H4 (cell line): ENCODE results near the gene EFL1. TPM values are rescaled to one million over a fixed set of nuclear protein-coding genes. Genes with fewer than 3 reads are reported as not detected.

Experiments
- DNase-seq: peaks from one replicate; pipeline ENCODE4 v3.0.0-alpha.2; 2015; ENCODE audit warnings: low spot score
- total RNA-seq: library from RNA; depleted of rRNA; stranded (reverse); fragments of >200 nt; shearing (Covaris generic); gene quantifications from 2 replicates; pipeline ENCODE4 v1.2.3, GENCODE V29; 2014

Gene EFL1
- total RNA-seq, 1 experiment from 2014 or later: 10.5 TPM

DNA sequence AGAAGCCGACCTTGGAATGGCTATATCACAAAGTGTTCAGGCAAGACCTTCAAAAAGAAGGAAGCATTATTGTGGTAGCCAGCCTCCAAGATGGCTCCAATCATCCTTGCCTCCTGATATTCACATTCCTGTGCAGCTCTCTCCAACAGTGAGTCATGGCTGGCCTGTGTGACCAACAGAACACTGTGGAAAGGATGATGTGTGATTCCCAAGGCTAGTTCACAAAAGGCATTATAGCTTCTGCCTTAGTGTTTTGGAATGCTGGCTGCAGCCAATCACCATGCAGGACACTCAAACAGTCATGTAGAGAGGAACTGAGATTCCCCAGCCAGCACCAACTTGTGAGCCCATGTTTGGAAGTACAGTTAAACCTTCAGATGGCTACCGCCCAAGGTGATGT lies 102.6 kb downstream of the EFL1 start:
- DNase-seq: peak; percentile 53

DNA sequence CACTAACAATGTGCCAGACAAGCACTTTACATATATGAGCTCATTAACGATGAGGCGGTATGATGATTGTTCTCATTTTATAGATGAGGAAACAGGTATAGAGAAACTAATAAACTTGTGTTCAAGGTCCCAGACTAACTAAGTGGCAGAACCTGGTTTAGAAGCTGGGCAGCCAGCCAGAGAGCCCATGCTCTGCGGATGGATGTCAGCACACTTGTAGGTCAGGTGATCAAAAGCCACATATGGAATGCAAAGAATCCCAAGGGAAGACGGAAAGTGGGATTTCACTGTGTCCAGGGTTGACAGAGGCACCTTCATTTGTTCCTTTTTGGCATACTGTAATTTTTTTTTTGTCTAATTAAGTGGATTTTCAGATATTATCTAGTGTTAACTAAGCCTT lies 103.7 kb downstream of the EFL1 start:
- DNase-seq: peak; percentile 45

DNA sequence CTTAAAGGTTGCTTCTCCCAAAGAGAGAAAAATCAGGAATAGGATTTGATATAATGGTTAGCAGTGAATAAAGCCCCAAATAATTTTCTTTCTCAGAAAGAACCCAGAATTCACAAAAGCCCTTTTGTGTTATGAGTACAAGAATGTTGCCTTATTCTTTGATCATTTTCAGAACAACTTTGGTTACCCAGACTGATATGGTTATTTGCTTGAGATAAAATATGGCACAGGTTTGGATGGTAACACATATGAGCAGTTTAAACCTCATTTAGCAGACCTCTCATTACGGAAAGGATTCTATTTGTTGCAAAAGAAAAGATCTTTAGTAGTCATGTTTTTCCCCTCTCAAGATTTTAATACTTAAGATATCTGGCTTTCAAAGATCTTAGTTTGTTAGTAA lies 111.9 kb downstream of the EFL1 start:
- no peak for DNase-seq

DNA sequence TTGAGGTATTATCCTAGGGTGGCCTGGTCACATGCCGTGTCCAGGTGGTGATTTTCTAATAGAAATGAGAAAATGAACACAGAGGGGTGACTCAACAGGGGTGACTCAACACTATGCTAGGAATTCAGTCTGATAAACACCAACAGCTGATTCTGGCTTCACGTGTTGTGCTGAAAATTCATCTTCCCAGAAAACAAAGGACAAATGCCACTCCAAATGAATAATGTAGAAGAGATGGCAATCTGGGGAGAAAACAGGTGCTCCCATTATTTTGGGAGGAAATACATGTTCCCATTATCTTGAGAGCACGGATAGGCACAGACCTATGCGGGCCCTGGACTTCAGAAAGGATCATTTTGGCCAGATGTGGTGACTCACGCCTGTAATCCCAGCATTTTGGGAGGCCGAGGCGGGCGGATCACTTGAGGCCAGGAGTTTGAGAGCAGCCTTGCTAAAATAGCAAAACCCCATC lies 115.5 kb downstream of the EFL1 start:
- peak; percentile 67 for DNase-seq

DNA sequence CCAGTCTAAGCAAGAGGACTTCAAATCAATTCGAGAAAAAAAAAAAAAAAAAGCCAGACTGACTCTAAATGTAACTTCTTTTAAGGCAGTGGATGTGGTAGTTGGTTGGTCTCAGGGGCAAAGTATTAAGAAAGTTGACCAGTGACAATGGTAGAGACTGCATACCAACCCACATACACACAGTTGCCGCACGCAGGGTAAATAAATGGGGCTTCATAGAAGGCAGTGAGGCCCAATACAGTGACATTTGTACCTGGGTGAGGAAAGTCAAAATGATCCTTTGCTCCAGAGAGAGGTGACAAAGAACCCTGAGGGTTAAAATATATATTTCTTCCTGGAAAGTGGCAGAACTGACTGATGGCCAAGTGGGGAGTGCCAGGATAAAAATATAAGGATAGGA lies 116.0 kb downstream of the EFL1 start:
- DNase-seq: no peak

DNA sequence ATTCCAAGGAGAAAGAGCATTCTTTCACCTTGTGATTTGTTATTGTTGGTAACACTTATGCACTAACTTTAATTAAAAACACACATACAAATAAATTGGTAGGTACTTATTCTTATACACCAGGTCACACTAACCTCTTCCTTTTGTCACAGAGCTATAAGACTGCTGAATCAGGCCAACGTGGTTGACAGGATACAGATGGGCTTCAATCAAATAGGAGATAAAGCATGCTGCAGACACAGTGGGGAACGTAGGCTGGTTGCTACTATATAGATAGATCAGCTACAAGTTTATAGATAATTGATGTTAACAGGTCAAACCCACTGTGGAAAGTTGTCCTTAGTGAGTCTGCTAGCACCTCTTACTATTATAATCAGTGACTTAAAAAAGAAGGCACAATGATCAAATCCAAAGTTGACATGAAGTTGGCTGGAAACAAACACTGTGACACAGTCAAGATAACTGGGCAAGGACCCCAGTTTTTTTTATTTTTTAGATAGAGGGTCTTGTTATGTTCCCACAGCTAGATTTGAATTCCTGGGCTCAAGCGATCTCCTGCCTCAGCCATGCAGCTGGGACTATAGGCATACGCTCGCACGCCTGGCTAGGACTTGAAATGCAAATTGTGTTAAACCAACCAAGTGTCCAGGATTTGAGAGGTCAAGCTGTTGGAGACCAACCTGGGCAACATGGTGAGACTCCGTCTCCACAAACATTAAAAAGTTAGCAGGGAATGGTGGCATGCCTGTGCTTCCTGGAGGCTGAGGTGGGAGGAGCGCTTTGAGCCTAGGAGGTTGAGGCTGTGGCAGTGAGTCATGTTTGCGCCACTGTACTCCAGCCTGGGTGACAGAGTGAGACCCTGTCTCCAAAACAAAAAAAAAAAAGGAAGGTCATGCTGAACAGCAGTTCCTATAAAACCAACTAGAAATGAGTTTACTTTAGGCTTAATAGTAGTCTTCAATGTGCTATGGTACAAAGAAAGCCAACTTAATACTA lies 118.8 kb downstream of the EFL1 start:
- no peak for DNase-seq

DNA sequence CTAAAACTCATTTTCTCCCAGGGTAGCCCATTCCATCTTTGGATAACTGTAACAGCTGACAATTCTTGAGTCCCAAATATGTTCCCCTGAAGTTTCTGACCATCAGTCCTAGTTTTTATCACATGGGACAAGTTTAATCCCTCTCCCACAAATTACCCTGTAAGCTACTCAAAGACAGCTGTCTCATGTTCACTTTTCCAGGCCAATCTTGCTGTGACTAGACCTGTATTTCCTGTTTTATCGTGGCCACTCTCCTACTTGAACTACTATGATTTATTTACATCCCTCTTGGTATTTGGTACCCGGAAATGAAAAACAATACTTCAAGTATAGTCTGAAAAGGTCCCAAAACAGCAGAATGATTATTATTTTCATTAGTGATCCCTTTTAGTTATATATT lies 121.6 kb downstream of the EFL1 start:
- DNase-seq: no peak

DNA sequence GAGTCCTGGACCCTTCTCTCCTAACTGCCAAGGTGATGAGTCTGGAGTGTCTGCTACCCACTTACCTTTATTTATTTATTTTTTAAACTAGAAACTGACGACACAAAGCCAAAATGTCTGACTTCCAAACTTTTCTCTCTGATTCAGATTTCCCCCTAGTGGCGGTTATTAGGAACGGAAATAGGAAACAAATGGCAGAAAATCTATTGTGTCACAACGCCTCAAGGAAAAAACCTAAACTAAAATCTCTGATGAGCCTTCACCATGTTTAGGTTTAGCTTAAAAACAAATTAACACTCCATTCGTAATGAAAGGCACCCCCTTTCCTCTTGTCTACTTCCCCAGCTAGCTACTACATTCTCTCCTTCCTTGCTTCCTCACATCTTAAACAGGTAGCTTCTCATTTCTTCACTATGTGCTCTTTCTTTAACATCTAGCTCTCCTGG lies 122.7 kb downstream of the EFL1 start:
- DNase-seq: peak; percentile 33

DNA sequence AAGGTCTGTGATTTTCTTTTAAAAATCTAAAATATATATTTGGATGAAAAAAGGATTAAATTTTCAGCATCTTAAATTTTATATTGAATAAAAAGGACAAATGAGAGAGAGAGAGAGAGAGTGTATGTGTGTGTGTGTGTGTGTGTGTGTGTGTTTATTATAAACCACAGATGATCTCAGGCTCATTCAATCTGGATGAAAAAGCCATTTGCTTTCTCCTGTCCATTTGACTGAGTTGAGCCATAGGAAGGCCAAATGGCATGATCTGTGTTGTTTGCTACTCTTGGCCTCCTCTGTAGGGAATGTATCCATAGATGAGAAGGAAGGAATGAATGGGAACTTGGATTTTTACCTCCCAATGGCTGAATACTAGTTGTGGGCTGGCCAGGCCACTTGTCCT lies 124.2 kb downstream of the EFL1 start:
- DNase-seq: no peak

DNA sequence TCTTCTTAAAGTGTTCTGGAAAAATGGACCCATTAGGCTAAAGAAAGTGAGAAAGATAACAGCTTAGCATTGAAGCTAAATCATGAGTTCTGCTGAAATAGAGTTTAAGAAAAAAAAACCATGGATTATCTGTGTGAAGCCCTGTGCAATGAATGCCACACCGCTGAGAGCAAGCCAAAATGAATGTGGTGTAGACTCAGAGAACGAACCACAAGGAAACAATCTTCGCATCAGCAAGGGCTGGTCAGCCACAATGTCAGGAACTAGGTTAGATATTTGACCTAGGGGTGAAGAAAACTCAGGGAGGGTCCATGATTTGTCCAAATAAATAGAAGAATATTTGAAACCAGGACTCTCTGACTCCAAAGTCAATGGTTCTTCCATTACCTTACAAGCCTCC lies 125.3 kb downstream of the EFL1 start:
- DNase-seq: no peak

DNA sequence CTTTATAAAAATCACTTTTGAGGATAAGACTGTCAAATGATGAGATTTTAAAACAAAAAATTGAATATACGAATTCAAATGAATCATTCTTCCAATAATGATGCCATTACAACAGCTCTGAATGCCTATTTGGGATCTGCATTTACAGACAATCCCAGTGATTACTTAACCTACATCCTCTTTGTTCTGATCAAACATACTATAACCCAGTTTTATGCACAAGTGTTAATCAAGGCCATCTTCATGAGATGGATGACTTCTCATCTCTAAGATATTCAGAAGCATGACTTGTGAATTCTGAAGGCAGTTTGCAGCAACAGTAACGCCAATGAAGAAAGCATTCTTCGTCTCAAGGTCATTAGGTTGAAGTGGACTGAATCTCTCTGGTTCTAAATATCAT lies 126.4 kb downstream of the EFL1 start:
- no peak for DNase-seq

DNA sequence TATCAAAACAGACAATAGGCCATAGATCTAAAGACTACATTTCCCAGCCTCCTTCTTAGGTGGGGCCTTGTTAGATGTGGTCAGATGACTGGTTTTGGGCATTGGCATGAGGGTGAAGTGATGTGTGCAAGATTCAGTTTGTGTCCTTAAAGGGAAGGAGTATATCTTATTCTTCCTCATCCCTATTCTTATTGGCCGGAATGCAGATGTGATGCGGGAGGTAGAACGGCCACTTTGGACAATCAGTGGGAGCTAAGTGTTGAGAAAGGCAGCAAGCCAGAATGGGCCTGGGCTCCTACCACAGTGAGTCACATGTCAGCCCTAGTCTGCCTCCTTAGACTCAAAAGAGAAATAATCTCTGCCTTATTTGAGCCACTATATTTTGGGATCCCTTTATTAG lies 126.9 kb downstream of the EFL1 start:
- DNase-seq: no peak

DNA sequence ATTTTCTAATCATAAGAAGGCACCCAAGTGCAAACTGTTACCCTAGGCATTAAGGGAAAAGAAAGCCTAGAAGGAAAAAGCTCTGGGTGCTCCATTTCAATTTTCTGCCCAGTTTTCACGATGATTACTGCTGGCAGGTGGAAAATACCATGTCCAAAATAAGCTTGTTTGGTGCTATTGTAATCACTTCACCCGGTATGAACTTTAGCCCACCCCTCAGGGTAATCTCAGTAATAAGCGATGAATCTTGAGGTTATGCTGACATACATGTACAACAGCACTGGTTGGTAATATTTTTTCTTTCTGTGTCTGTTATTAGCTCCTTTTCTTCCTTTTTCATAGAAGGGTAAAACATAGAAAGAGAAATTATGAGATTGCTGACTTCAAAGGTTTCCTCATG lies 128.1 kb downstream of the EFL1 start:
- DNase-seq: no peak

DNA sequence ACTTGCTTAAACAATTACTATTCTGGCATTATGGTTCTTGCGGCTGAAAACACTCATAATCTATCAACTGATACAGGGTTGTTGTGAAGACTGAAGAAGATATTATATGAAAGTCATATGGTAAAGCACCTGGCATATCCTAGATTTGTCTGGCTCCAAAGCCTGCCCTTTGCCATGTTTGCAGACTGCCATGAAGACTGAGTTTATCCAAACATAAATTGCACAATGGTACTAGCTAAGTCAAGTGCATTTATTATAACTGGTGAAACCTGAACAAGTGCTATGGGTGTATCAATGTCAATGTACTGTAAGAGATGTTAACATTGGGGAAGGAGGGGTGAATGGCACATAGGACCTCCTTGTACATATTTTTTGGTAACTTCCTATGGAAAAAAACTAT lies 129.3 kb downstream of the EFL1 start:
- no peak for DNase-seq

DNA sequence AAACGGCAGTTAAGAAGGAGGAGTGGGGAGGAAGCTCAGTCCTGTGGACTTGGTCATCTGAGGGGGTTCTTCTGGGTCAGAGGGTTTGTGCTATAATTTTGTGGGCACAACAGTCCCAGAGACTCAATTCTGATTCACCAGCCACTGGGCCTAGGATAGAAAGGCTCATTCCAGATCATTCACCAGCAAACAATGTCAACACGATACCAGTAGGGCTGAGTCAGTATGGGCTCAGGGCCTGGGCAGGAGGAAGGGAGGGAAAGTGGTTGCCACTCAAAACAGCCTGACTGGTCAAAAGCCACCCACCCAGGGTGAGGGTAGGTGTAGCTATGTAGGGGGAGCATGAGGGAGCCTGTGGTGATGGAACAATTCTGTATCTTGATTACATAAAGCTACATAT lies 129.8 kb downstream of the EFL1 start:
- DNase-seq: no peak

DNA sequence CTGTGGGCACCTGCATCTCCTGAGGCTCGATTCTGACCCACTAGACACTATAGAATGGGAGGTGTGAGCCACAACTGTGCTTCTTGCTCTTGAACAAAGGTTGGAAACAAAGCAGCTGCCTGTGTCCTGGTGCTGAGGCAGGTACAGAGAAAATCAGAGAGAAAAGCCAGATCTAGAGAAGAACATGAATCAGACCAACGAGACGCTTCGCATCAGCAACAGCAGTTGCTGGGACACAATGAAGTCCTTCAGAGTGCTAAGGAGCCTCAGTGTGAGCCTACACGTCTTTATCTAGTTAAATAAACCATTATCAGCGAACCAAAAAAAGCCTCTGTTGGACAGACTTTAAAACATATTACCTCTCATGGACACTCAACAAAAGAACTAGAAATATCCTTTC lies 130.4 kb downstream of the EFL1 start:
- no peak for DNase-seq

DNA sequence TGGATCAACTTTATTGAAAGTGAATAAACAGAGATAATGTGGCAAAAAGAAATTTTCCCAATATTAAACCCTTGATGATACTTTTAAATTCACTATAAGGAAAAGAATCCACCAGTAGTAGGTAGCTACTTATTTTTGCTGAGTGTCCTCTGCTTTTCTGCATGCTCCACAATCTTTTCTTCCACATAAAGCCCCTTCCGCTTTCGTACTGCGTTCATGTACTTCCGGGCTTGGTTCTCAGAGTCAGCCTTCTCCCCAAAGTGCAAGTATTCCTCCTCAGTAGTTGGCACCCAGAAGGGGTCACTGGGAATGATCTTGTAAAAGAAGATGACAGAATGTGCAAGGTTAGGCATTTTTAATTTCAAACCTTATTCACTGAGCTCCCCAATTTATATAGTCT lies 132.3 kb downstream of the EFL1 start:
- DNase-seq: no peak

DNA sequence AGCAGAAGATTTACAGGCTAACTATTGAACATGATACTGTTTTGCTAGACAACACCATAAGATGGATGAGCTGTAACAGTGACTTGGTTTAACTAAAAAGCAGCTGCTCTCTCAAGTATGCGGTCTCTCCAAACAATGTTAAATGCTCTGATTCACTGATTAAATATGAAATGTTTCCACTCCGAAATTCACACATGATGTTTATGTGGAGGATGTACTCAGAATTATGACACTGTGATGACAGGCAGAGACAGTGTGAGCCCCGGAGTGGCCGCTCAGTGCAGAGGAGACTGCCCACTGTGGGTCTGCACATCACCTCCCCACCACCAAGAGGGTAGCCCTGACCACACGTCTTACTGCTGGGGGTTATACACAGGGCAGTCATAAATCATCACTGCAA lies 132.8 kb downstream of the EFL1 start:
- no peak for DNase-seq

DNA sequence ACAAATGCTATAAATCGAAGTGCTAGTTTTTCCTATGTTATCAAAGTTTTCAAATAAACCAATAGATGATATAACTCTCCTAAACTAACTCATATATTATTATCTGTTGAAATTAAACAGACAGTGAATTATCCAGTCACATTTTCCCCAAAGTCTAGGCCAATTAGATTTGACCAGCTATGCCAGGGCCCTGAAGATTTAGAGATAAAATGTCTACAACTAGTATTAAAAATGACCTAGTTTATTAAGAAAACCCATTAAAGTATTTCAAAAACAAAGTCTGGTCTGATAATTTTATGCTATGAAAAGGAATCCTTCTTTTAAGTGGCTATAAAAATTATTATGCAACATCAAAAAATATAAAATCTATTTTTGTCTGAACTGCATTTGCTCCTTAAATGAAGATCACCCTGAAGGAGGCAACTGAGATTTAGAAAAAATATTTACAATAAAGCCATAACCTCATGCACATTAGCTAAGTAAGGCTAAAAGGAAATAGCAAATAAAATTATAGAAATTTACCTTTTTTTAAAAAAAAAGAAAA lies 133.3 kb downstream of the EFL1 start:
- DNase-seq: no peak

DNA sequence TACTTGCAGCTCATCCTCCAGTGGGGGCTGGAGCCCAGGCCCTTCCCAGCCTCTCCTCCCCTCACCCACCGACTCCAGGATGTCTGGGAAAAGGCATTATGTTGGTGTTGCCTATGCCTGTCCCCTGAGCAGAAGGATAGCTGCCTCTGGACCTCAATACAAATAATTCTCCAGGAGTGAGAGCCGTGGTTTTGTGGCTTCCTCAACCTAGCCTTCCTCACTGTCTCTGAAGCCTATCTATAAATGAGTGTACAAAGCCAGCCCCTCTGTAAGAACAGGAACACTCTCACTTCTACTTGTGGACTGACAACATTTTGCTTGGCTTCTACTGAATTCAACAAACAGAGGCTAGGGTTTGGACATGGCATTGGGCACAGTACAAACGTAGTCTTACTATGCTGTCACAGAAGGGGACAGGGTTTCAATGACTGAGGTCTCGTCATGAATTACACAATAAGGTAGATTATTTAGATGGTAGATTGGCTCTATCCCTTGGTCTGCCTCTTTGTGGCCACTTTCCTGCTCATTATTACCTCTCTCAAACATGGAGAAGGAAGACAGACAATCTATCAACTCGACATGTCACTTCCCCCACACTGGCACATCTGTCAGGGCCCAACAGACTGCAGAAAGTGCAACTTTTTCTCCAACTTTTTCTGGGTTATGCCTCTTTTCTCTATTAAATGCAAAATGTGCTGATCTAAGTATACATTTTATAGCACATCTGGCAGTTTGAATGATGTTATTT lies 134.0 kb downstream of the EFL1 start:
- no peak for DNase-seq

DNA sequence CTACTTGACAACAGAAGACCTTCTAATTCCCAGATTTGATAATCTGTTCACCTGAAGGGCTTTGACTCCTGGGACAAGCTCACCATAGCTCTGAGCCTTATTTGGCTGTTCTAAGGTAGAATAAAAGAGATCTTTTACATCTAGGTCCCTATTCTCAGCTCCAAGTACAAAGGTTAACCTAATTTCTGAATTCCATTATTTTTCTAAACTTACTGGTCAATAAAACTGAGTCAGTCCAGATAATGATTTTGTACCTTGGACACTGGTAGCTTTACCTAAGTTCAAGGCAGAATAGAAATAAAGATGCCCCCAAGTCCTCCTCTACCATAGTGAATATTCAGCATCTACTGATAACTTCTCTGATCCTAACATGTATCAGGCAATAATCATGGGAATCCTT lies 135.0 kb downstream of the EFL1 start:
- DNase-seq: no peak

DNA sequence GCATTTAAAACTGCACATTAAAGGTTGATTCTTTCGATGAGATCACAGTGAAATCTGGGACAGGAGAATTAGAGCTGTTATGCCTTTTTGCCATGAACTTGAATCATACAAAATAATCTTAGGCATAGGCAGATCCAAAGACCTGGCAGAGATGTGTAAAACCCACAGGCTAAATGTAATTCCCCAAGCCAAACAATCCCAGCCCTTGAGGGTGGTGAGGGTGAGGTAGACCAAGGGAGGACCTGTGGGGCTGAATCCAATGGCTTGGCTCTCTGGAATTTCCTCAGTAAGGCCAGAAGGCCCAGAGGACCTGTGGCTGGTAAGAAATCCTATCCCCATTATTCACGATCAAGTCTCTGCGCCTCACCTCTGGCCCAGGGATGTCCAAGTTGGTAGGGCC lies 136.2 kb downstream of the EFL1 start:
- DNase-seq: no peak
